PC-3 (cell line): ENCODE measurements around the gene DGKG.

ENCODE experiments used
- CTCF ChIP-seq: fragments of 300-600 bp; sonication (generic); conservative IDR thresholded peaks from 2 replicates; pipeline ENCODE4 v1.5.1; 2017; ENCODE audit warnings: antibody characterized with exemption, low read depth, mild to moderate bottlenecking, low read length
- EZH2 ChIP-seq: fragments of 300-600 bp; sonication (generic); IDR thresholded peaks from one replicate; pipeline ENCODE4 v1.6.1; 2017; ENCODE audit warnings: antibody characterized with exemption, mild to moderate bottlenecking, low read length; ENCODE audit not compliant: unreplicated experiment

GRCh38 chr3:186359078-186359477 is 3.0 kb downstream of the DGKG start:
- TF ChIP-seq CTCF (no peak), EZH2 (no peak)
